ENCODE data around the gene PTAFR.

PTAFR gene

DNA sequence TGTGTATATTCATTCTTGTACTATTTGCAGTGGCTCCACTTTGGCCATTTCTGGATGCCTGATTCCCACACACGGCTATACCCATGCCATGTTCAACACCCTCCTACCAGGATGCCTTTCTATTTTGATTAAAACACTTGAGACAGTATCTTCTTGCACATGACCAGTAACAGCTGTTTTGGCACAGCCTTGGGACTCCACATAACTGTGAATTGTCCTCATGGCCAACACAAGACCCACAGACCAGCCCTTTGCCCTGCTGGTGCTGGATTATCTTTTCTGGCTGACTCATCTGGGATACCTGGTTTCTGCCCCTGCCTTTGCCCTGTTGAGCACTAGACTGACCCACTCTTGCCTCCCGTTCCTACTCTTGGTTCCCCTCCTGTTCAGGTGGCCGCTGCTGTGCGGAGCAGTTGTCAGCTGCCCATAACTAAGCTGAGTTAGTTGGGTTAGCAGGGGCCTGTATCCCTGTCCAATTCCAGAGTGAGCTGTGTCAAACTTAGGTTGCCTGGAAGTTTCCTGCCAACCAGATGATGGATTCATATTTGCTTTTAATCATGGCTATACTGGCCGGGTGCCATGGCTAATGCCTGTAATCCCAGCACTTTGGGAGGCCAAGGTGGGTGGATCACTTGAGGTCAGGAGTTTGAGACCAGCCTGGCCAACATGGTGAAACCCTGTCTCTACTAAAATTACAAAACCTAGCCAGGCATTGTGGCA, 77.3 kb downstream of the PTAFR start:
- no peak for DNase-seq (ENCODE audit: low read depth)
- TF ChIP-seq, protein P1, sequence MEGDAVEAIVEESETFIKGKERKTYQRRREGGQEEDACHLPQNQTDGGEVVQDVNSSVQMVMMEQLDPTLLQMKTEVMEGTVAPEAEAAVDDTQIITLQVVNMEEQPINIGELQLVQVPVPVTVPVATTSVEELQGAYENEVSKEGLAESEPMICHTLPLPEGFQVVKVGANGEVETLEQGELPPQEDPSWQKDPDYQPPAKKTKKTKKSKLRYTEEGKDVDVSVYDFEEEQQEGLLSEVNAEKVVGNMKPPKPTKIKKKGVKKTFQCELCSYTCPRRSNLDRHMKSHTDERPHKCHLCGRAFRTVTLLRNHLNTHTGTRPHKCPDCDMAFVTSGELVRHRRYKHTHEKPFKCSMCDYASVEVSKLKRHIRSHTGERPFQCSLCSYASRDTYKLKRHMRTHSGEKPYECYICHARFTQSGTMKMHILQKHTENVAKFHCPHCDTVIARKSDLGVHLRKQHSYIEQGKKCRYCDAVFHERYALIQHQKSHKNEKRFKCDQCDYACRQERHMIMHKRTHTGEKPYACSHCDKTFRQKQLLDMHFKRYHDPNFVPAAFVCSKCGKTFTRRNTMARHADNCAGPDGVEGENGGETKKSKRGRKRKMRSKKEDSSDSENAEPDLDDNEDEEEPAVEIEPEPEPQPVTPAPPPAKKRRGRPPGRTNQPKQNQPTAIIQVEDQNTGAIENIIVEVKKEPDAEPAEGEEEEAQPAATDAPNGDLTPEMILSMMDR (IDR thresholded peaks at IDR 0.05; ENCODE audit: low read length, missing control alignments) = no peak
- no peak overlapping the region for H3K4me3 ChIP-seq (replicated peaks; ENCODE audit: low read depth, low read length)

Measured in fibroblast of pulmonary artery (primary cell).